ENCODE results near the gene ACVR1. TPM values are rescaled to one million over a fixed set of nuclear protein-coding genes. Genes with fewer than 3 reads are reported as not detected.

The ACVR1 gene
- total and polyA plus RNA-seq, 2 of the 13 experiments (the other 11 are each of a cell fraction or from before 2014, with no cell fraction given) = 2.3 to 5.4 TPM

GRCh38 chr2:157786663-157787363 is 89.3 kb downstream of the ACVR1 start:
- BruUV-seq (replicated peaks) = no TSS peak
- no peaks in the 10 kb centered on the region for H3K79me2 ChIP-seq (ENCODE audit: insufficient read depth, low read length)
- DNase-seq (ENCODE audit: low spot score) (no peak), ATAC-seq (no peak), FAIRE-seq (no peak)
- intact Hi-C loops (cut with micrococcal nuclease; ENCODE audit: unreplicated experiment) = no loop called here
- no peak overlapping the region for H3K4me3 ChIP-seq (replicated peaks in 1 of 3; ENCODE audit: insufficient read depth in 1 of 3, low read depth in 2 of 3, low read length in 3 of 3)
- no peak for TF ChIP-seq ARNTL (CRISPR knock-in tag; IDR thresholded peaks at IDR 0.05)
- no peak for TF ChIP-seq HMGA1 (CRISPR knock-in tag; conservative IDR thresholded peaks at IDR 0.05)
- no peak for TF ChIP-seq ZNF550 (CRISPR knock-in tag; IDR thresholded peaks at IDR 0.05; ENCODE audit: borderline replicate concordance)
- TF ChIP-seq ZMAT3 (CRISPR knock-in tag; conservative IDR thresholded peaks at IDR 0.05) = no peak
- TF ChIP-seq, protein P1, sequence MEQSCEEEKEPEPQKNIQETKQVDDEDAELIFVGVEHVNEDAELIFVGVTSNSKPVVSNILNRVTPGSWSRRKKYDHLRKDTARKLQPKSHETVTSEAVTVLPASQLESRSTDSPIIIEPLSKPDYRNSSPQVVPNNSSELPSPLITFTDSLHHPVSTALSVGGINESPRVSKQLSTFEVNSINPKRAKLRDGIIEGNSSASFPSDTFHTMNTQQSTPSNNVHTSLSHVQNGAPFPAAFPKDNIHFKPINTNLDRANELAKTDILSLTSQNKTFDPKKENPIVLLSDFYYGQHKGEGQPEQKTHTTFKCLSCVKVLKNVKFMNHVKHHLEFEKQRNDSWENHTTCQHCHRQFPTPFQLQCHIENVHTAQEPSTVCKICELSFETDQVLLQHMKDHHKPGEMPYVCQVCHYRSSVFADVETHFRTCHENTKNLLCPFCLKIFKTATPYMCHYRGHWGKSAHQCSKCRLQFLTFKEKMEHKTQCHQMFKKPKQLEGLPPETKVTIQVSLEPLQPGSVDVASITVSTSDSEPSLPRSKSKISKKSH (CRISPR knock-in tag; IDR thresholded peaks at IDR 0.05; ENCODE audit: borderline replicate concordance) = no peak
- no peak for TF ChIP-seq ZNF274 (CRISPR knock-in tag; IDR thresholded peaks at IDR 0.05)
- no peak for TF ChIP-seq TBX3 (IDR thresholded peaks at IDR 0.05; ENCODE audit: borderline replicate concordance)
- TF ChIP-seq ZNF136 (CRISPR knock-in tag; IDR thresholded peaks at IDR 0.05; ENCODE audit: low read depth) = no peak
- no peak for TF ChIP-seq TBL1XR1 (IDR thresholded peaks at IDR 0.05; ENCODE audit: borderline replicate concordance, low read length, partially characterized antibody)
- no peak for TF ChIP-seq HOXA7 (CRISPR knock-in tag; IDR thresholded peaks at IDR 0.05)
- TF ChIP-seq ELK4 (CRISPR knock-in tag; IDR thresholded peaks at IDR 0.05; ENCODE audit: borderline replicate concordance) = no peak
- no peak for TF ChIP-seq KLF16 (CRISPR knock-in tag; IDR thresholded peaks at IDR 0.05)
- TF ChIP-seq PHF21A (CRISPR knock-in tag; IDR thresholded peaks at IDR 0.05) = no peak
- no peak for TF ChIP-seq PHB2 (IDR thresholded peaks at IDR 0.05; ENCODE audit: partially characterized antibody)
- TF ChIP-seq ZKSCAN5 (CRISPR knock-in tag; IDR thresholded peaks at IDR 0.05) = no peak
- TF ChIP-seq ATF7-NPFF (CRISPR knock-in tag; IDR thresholded peaks at IDR 0.05; ENCODE audit: low read depth) = no peak
- no peak for TF ChIP-seq ZBTB34 (CRISPR knock-in tag; IDR thresholded peaks at IDR 0.05)
- TF ChIP-seq CENPX (CRISPR knock-in tag; IDR thresholded peaks at IDR 0.05) = no peak
- no peaks in the 10 kb centered on the region for H3K27me3 ChIP-seq (ENCODE audit: control insufficient read depth in 1 of 2, insufficient read depth in 2 of 2, low read length in 2 of 2)
- ChIA-PET CTCF (ENCODE audit: low intra/inter-chr PET ratio, low total read pairs) (no interaction called here), POLR2A (no interaction called here)
- H2AFZ ChIP-seq (ENCODE audit: low read length) = no peak overlapping the region
- no peaks in the 10 kb centered on the region; a peak in 1 of 5 replicates for H3K36me3 ChIP-seq (replicated peaks in 1 of 2; ENCODE audit: control insufficient read depth in 1 of 2, insufficient read depth in 2 of 2, low read length in 2 of 2)
- H4K20me1 ChIP-seq (ENCODE audit: insufficient read depth, low read length) = no peaks in the 10 kb centered on the region
- H3K9ac ChIP-seq (ENCODE audit: insufficient read depth, low read depth, low read length) = no peak overlapping the region
- no peak overlapping the region for H3K27ac ChIP-seq (ENCODE audit: extremely low read length, insufficient read depth, low read length)
- in situ Hi-C loops (cut with HindIII; ENCODE audit: extremely low pct_ligation_motif_present, low pct_unique_long_range_greater_than_20kb) = no loop called here
- WGBS (ENCODE audit: low lambda C conversion rate) = 93% methylated on average over 5 of the region's 5 CpGs
- peaks cover 46% of the 10 kb centered on the region for H3K4me1 ChIP-seq (ENCODE audit: insufficient read depth, low read length)
- no peaks in the 10 kb centered on the region for H3K9me3 ChIP-seq (ENCODE audit: low read length)
- no peak overlapping the region for H3K4me2 ChIP-seq (ENCODE audit: low read depth, low read length)
